PC-3 (cell line): Measurements from ENCODE around the gene RNH1.

ENCODE experiments used
- CTCF ChIP-seq: fragments of 300-600 bp; sonication (generic); conservative IDR thresholded peaks from 2 replicates; pipeline ENCODE4 v1.5.1; 2017; ENCODE audit warnings: antibody characterized with exemption, low read depth, mild to moderate bottlenecking, low read length
- EZH2 ChIP-seq: fragments of 300-600 bp; sonication (generic); IDR thresholded peaks from one replicate; pipeline ENCODE4 v1.6.1; 2017; ENCODE audit warnings: antibody characterized with exemption, mild to moderate bottlenecking, low read length; ENCODE audit not compliant: unreplicated experiment
- EZH2phosphoT487 ChIP-seq: fragments of 300-600 bp; sonication (generic); IDR thresholded peaks from 2 replicates; pipeline ENCODE4 v1.6.1; 2018; ENCODE audit warnings: mild to moderate bottlenecking, antibody characterized with exemption, low read length, borderline replicate concordance

- TF ChIP-seq CTCF (no peak), EZH2phosphoT487 (no peak), EZH2 (no peak)
Observed at GRCh38 chr11:496834-497564, 10.0 kb downstream of the RNH1 start.
